Smooth muscle cell (in vitro differentiated cells): Measurements from ENCODE around the gene MYO1B. TPM values are rescaled to one million over a fixed set of nuclear protein-coding genes. Genes with fewer than 3 reads are reported as not detected.
A peak's percentile ranks its signal among the peaks of the same experiment; 100 is the strongest.

Experiments
- DNase-seq: peaks from one replicate; lab custom pipeline; 2025; ENCODE audit not compliant: unreplicated experiment; lab: John Stamatoyannopoulos, UW
- H2AFZ ChIP-seq: fragments of 200-600 bp; sonication (generic); 2 replicates; pipeline ENCODE4 v1.6.0; 2016; ENCODE audit warnings: antibody characterized with exemption, low read depth, mild to moderate bottlenecking
- H3F3A ChIP-seq: fragments of 200-600 bp; sonication (generic); 2 replicates; pipeline ENCODE4 v1.6.0; 2017; ENCODE audit warnings: antibody characterized with exemption, low read depth
- H3K27ac ChIP-seq: fragments of 200-600 bp; sonication (generic); 2 replicates; pipeline ENCODE4 v1.5.1; 2016; ENCODE audit warnings: low read depth, mild to moderate bottlenecking
- H3K27me3 ChIP-seq: fragments of 200-600 bp; sonication (generic); 2 replicates; pipeline ENCODE4 v1.6.1; 2016; ENCODE audit warnings: low read depth, mild to moderate bottlenecking
- H3K36me3 ChIP-seq: fragments of 200-600 bp; sonication (generic); 2 replicates; pipeline ENCODE4 v1.5.1; 2016; ENCODE audit warnings: low read depth
- H3K4me1 ChIP-seq: fragments of 200-600 bp; sonication (generic); 2 replicates; pipeline ENCODE4 v1.5.1; 2016; ENCODE audit warnings: low read depth
- H3K4me2 ChIP-seq: fragments of 200-600 bp; sonication (generic); 2 replicates; pipeline ENCODE4 v1.6.0; 2016; ENCODE audit warnings: mild to moderate bottlenecking
- H3K4me3 ChIP-seq: fragments of 200-600 bp; sonication (generic); 2 replicates; pipeline ENCODE4 v1.5.1; 2016; ENCODE audit warnings: mild to moderate bottlenecking
- H3K79me2 ChIP-seq: fragments of 200-600 bp; sonication (generic); 2 replicates; pipeline ENCODE4 v1.6.0; 2016; ENCODE audit warnings: low read depth, mild to moderate bottlenecking
- H3K9ac ChIP-seq: fragments of 200-600 bp; sonication (generic); 2 replicates; pipeline ENCODE4 v1.6.0; 2016; ENCODE audit warnings: low read depth
- H3K9me3 ChIP-seq: fragments of 200-600 bp; sonication (generic); replicated peaks from 2 replicates; pipeline ENCODE4 v1.5.1; 2016; ENCODE audit warnings: low read depth
- H4K20me1 ChIP-seq: fragments of 200-600 bp; sonication (generic); 2 replicates; pipeline ENCODE4 v1.6.0; 2016; ENCODE audit warnings: low read depth
- WGBS: methylation state at CpG from one replicate; pipeline ENCODE4 v1.1.7; 2016; ENCODE audit warnings: low lambda C conversion rate; 5-methylcytosine and 5-hydroxymethylcytosine counted together
- polyA plus RNA-seq: library from polyadenylated mRNA; unstranded; fragments of >200 nt; fragmentation: Nextera tagmentation; extraction: Ambion mirVana; gene quantifications from 2 replicates; pipeline ENCODE4 v1.2.1, GENCODE V29; 2016
- total RNA-seq: library from RNA; depleted of rRNA; stranded (reverse); fragments of >200 nt; gene quantifications from 2 replicates; pipeline ENCODE4 v1.2.3, GENCODE V29; 2014
- TF ChIP-seq, protein P1 (sequence below): fragments of 200-600 bp; sonication (generic); IDR thresholded peaks from 2 replicates; pipeline ENCODE4 v1.5.1; 2017; ENCODE audit warnings: borderline replicate concordance, mild to moderate bottlenecking, antibody characterized with exemption; ENCODE audit not compliant: insufficient read depth, poor library complexity, severe bottlenecking

MYO1B gene
- total and polyA plus RNA-seq, 2 experiments from 2014 or later, result 58.8 to 133 TPM

DNA sequence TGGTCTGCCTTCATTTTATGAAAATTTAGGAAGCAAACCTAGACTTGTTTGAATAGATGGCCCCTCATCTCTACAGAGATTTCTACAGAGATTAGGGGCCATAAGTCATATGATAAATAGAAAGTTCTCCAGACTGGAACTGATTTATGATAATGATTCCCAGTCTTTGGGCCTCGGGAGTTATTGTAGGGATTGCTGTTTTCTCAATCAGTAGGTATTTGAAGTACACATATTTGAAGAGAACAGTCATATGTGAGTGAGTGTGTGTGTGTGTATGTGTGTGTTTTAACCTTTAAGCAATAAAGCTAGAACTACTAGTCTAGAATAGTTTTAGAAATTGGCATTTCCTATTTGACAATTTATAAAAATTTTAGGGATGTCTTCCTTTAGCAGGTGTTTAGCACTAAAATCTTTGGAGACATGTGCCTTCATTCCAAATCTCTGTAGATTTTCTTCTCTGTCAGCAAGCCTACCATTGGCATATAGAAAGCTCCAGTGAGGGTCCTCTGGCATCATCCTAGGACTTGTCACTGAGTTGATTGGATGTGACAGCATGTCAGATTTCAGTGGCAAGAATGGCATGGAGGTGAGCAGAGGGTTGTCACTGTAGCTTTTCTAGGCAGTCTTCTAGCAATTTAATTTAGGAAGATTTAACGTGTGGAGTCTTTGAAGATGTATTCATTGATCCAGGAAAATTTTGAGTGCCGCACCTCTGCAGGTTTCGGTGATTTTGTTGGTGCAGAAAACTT, 71.2 kb downstream of the MYO1B start:
- peaks cover 70% of the 10 kb centered on the region for H3K79me2 ChIP-seq
- TF ChIP-seq, protein P1, sequence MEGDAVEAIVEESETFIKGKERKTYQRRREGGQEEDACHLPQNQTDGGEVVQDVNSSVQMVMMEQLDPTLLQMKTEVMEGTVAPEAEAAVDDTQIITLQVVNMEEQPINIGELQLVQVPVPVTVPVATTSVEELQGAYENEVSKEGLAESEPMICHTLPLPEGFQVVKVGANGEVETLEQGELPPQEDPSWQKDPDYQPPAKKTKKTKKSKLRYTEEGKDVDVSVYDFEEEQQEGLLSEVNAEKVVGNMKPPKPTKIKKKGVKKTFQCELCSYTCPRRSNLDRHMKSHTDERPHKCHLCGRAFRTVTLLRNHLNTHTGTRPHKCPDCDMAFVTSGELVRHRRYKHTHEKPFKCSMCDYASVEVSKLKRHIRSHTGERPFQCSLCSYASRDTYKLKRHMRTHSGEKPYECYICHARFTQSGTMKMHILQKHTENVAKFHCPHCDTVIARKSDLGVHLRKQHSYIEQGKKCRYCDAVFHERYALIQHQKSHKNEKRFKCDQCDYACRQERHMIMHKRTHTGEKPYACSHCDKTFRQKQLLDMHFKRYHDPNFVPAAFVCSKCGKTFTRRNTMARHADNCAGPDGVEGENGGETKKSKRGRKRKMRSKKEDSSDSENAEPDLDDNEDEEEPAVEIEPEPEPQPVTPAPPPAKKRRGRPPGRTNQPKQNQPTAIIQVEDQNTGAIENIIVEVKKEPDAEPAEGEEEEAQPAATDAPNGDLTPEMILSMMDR, result no peak
- H4K20me1 ChIP-seq, result peaks cover 64% of the 10 kb centered on the region
- peak overlapping the region; percentile 21 for H3K27ac ChIP-seq
- no peaks in the 10 kb centered on the region for H3K9me3 ChIP-seq
- no peak overlapping the region for H3K4me2 ChIP-seq
- no peak overlapping the region for H3K9ac ChIP-seq
- peaks cover 28% of the 10 kb centered on the region for H3K4me1 ChIP-seq
- H3K4me3 ChIP-seq, result no peak overlapping the region
- no peaks in the 10 kb centered on the region for H3K27me3 ChIP-seq
- H3F3A ChIP-seq, result peaks cover 23% of the 10 kb centered on the region
- 72% methylated on average over 4 of the region's 4 CpGs for WGBS
- H3K36me3 ChIP-seq, result no peaks in the 10 kb centered on the region
- no peak overlapping the region for H2AFZ ChIP-seq
- DNase-seq, result no peak

DNA sequence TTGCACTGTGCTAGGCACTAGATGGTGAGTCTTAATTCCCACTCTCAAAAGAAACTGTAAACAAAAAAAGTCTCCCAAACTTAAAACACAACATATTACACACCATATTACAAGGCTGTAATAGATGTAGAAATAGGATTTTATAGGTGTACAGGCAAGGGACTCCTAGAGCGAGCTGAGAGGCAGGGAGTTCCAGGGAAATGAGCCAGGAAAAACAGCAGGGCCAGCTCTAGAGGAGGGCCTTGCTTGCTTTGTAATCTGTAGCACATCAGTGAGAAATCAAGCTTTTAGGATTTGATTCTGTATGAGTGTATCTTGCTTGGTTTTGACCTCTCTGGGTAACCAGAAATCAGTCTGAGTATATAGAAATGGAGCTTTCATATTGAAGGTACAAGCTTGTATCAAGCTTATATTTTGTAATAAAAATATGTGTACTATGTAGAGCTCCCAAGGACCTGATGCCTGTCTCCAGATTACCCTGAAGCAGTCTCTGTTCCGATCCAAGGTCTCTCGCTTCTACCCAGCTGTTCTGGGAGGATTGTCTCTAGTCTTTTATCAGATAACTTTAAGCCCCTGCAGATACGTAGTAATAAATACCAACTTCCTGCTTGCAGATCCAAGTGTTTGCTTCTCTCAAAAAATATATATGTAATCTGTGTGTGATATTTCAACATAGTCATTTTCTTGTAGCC, 73.0 kb downstream of the MYO1B start:
- WGBS, result 25% methylated on average over 4 of the region's 4 CpGs
- Histone ChIP-seq H3K9ac (no peak overlapping the region), H3K4me3 (peak overlapping the region; percentile 11), H3K9me3 (no peaks in the 10 kb centered on the region), H3K27me3 (no peaks in the 10 kb centered on the region), H3K36me3 (no peaks in the 10 kb centered on the region), H3K4me2 (peak overlapping the region; percentile 54), H2AFZ (no peak overlapping the region), H3K4me1 (peaks cover 43% of the 10 kb centered on the region), H3F3A (peaks cover 33% of the 10 kb centered on the region), H3K27ac (peak overlapping the region; percentile 90), H3K79me2 (peaks cover 55% of the 10 kb centered on the region), H4K20me1 (peaks cover 68% of the 10 kb centered on the region)
- TF ChIP-seq, protein P1, result no peak
- DNase-seq, result no peak

DNA sequence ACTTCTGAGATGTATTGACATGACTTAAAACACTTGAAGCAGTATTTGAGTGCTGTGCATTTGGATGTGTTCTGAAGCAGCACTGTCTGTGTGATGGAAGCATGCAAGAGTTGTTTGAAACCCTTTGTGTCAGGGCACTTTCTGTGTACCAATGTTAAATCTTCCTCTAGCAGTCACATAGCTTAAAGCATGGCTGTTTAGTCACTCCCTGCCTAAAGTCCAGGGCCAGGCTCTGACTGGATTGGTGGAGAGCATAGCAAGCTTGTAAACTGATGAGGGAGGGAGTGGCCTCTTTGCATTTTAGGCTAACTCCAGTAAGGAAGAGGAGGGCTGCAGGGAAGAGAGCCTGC, 73.5 kb downstream of the MYO1B start:
- Histone ChIP-seq H4K20me1 (peaks cover 66% of the 10 kb centered on the region), H3K4me2 (peak overlapping the region; percentile 54), H3K36me3 (no peaks in the 10 kb centered on the region), H3K27ac (peak overlapping the region; percentile 90), H3K4me1 (peaks cover 46% of the 10 kb centered on the region), H3F3A (peaks cover 36% of the 10 kb centered on the region), H3K4me3 (peak overlapping the region; percentile 11), H3K27me3 (no peaks in the 10 kb centered on the region), H3K79me2 (peaks cover 57% of the 10 kb centered on the region), H3K9ac (no peak overlapping the region), H2AFZ (no peak overlapping the region), H3K9me3 (no peaks in the 10 kb centered on the region)
- TF ChIP-seq, protein P1, result no peak
- DNase-seq, result no peak
